IPS-NIHi7 (cell line): ENCODE data around the gene MRPL20.
"Not testable (repeated sequence)": the region's sequence is repeated elsewhere in the genome, so short reads cannot be mapped to it uniquely, and the experiment has no call there.

ENCODE experiments used
- DNase-seq: peaks from one replicate; pipeline ENCODE4 v3.0.0; 2012; ENCODE audit warnings: mixed read lengths; ENCODE audit errors: extremely low spot score

MRPL20 gene

DNA sequence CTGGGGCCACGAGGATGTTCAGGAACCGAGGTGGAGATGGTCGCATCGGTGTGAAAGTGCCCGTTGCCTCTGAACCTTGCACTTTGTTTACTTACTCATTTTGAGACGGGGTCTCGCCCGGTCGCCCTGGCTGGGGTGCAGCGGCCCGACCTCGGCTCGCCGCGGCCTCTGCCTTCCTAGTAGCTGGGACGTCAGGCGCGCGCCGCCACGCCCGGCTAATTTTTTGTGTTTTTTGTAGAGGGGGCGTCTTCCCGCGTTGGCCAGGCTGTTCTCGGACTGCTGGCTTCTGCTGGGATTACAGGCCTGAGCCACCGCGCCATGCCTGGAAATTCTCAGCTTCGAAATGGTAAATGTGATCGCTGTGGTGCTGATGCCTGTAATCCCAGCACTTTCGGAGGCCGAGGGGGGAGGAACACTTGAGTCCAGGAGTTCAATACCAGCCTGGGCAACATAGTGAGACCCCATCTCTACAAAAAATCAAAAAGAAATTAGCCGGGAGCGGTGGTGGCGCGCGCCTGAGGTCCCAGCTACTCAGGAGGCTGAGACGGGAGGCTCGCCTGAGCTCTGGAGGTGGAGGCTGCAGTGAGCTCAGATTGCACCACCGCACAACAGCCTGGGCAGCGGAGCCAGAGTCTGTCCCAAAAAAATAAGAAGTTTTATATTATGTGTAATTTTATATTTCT lies 684 bp upstream of the MRPL20 start:
- DNase-seq: no peak

DNA sequence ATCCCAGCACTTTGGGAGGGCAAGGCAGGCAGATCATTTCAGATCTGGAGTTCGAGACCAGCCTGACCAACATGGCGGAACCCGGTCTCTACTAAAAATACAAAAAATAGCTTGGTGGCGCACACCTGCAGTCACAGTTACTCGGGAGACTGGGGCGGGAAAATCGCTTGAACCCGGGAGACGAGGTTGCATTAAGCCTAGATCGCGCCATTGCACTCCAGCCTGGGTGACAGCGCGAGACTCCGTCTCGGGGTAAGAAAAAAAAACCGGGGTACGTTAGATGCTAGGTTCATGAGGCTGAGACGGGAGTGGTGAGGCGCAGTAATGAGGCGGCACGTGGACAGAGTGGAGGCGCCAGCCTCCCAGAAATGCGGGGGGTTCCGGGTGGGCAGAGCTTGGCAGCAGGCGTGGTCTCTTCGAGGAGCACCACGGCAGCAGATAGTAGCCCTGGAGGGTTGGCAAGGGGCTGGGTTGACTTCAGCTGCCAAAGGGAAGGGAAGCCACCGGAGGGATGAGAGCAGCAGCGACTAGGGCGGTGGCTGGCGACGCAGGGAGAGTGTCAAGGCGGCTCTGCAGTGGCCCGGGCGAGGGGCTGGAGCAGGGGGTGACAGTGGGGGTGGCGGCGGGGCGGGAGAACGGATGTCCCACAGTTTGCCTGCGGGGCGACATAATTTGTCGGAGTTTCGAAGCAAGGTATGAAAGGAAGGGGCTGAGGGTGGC lies 832 bp downstream of the MRPL20 start:
- no peak for DNase-seq

DNA sequence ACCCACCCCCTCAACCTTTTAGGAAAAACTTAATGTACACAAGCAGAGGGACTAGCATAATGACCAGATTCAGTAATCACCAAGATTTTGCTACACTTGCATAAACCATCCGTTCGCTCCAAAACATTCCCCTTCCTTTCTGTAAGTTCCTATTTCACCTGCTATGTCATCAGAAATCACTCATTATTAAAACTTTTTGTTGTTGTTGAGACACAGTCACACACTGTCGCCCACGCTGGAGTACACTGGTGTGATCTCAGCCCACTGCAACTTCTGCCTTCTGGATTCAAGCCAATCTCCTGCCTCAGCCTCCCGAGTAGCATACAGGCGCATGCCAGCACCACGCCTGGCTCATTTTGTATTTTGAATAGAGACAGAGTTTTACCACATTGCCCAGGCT lies 3.4 kb downstream of the MRPL20 start:
- no peak for DNase-seq

DNA sequence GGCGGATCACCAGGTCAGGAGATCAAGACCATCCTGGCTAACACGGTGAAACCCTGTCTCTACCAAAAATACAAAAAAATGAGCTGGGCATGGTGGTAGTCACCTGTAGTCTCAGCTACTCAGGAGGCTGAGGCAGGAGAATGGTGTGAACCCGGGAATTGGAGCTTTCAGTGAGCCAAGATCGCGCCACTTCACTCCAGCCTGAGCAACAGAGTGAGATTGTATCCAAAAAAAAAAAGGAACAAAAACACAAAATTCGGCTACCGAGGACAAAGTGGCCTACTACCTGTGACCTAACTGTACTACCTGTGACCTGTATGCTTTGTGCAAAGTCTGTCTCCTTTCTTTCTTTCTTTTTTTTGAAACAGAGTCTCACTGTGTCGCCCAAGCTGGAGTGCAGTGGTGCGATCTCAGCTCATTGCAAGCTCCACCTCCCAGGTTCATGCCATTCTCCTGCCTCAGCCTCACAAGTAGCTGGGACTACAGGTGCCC lies 4.1 kb downstream of the MRPL20 start:
- not testable (repeated sequence) for DNase-seq

DNA sequence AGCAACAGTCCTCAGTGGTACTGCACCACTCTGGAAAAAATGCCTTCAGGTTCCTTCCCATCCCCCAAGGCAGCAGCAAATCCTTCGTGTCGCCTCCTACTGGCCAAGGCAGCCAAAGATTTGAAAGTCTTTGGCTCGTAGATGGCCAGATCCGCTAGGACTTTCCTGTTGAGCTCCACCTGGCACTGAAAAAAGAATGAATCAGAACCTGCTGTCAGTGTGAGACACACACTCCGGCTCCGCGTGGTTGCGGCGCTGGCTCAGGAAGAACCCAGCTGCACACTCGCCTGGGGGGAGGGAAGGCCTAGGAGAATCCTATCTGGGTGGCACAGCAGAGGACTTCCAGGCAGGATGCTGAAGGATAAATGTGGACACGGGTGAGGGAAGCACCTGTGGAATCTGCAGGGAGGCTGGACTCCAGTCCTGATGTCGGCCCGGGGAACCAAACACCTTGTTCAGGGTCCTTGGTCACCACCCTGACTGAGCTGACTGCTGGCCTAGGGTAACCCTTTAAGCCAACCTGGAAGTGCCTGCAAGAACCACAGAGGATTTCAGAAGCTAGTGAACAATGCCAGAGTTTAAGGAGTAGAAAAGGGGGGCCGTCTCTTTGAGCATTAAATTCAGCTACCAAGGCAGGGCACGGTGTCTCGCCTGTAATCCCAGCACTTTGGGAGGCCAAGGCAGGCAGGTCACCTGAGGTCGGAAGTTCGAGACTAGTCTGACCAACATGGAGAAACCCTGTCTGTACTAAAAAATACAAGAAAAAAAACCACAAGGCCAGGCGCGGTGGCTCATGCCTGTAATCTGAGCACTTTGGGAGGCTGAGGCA lies 4.8 kb downstream of the MRPL20 start:
- DNase-seq: peak; percentile 64

DNA sequence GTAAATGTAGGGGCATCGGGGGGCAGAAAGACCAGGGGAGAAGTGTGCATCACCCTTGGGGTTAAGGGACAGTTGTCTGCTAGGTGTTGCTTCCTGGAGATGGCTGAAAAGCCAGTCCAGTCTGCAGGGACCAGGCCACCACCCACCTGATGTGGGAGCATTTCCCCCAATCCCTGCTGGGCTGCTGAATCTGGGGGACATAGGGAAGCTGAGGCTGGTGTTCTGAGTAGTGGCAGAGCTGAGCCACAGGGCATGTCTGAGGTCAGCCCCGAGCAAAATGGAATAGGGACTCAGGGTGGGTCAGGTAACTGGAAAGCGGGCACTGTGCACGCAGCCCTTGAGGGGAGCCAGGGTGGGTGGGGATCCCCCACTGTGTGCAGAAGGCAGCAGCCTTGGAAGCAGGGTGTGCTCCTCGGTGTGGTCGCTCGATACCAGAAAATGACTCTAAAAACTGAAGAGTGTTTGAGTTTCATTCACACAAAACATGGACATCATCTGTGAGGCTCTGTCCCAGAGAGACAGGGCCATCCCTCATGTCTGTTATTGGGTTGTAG lies 5.6 kb downstream of the MRPL20 start:
- no peak for DNase-seq

DNA sequence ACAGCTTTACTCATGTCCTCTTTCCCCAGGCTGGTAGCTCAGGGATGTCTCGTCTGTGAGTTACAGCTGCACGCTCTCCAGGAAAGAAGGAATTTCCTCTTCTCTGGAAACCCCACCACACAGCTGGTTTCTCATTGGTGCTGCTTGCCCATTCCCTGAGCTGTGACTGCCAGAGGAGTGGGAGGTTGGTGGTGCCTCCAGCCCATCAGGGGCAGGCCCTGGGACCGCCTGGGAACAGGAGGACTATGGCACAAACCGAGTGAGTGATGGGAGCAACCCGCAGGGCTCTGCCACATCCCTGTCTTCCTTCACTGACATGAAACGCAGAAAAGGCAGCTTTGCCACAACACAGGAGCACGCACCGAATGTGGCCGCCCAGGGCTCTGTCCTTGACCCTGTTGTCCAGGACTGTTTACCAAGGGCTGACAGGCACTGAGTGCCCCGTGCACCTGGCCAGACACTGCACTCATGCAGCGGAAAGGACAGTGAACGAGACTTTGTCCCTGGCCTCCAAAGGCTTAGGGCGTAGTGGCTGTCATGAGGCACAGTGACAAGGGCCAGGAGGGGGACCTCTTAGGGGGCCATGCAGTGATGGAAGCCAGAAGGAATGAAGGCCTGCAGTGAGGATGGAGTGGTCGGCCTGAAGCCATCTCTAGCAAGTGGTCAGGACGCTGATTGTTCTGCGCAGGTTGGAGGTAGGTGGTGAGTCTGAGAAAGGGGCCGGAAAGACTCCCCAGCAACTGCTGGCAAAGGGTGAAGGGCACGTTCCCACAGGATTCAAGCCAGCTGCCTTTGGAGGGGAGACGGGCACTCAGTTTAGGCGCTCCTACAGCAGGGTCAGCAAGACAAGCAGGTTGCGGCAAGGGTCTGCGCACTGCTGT lies 6.3 kb downstream of the MRPL20 start:
- no peak for DNase-seq

DNA sequence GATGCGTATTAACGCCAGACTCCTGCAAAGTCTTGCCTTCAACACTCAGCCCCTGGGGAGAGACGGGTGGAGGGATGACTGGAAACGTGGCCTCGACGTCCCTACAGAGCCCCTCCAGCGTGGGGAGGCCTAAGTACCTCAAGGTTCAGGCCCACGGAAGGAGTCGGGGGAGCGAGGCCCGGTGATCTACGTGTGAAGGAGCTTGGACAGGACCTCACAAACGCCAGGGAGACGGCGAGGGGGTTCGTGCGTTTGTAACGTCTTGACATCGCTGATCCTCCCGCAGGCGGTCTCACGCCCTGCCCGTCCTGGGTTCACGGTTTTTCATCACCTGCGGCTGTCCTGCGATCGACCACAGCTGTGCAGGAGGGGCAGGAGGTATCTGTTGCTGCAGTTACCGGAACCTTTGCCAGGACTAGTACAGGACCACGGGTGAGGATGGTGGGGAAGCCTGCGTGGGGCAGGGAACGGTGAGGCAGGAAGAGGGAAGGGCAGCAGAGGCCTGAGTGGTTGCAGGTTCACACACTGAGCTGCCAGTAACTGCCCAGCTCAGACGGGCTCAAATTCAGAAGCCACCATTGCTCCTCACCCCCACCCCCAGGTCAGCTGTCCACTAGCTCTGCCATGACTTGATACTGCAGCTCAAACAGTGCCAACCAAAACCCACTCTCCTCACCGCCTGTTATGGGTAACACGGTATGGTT lies 7.1 kb downstream of the MRPL20 start:
- no peak for DNase-seq

DNA sequence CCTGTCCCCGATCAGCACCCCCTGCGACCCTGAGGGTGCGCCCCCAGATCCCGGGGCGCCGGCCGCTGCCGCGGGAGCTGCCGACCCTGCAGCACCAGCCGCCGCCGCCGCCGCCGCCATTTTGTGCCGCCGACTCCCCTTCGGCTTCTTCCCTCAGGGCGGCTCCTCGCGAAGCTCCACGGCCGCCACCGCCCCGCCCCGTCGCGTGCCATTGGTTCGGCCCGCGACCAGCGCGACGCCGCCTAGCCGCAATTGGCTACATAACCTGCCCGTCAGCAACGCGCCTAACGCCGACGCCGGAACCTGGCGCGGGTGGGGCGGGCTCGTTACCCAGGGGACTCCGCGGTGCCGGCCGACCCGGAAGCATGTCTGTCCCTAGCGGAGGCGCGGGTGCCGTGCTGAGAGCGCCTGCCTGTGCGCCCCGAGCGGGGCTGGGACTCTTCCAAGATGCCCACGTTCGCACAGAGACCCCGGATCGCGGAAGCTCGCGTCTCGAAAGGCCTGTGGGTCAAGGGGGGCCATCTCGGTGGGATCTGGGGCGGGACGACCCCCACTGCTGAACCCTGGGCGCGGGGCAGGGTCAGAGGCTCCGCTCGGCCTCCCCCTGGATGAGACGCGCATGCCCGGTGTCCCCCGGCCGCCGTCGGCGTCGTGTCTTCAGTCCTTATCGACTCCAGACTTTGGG lies 7.8 kb downstream of the MRPL20 start, which contains the start of gene CCNL2:
CCNL2 (minus strand) TSS at position 149 of the 685 bp plus-strand sequence; CDS start at position 120, 29 bp downstream.
- peak; percentile 98 for DNase-seq

DNA sequence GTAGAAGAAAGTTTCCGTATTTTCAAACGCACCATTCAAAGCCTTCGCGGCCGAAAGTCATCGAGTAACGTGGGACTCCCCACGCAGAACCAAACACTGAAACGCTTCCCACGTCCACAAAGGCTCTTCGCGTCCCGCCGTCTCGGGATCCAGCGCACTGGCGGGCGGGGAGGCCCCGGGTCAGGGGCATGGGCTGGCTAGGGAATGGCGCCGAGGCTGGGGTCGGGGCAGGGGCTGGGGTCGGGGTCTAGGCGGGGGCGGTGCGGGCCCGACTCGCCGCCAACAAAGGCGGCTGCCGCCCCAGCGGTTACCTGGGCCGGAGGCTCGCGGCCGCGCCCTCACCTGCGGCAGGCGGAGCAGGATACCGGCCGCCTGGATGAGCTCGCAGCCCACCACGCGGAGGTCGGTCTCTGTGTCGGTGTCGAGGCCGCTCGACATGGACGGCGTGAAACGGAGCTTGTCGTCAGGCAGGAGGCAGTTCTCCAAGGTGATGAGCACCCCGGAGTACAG lies 8.4 kb downstream of the MRPL20 start:
- no peak for DNase-seq

DNA sequence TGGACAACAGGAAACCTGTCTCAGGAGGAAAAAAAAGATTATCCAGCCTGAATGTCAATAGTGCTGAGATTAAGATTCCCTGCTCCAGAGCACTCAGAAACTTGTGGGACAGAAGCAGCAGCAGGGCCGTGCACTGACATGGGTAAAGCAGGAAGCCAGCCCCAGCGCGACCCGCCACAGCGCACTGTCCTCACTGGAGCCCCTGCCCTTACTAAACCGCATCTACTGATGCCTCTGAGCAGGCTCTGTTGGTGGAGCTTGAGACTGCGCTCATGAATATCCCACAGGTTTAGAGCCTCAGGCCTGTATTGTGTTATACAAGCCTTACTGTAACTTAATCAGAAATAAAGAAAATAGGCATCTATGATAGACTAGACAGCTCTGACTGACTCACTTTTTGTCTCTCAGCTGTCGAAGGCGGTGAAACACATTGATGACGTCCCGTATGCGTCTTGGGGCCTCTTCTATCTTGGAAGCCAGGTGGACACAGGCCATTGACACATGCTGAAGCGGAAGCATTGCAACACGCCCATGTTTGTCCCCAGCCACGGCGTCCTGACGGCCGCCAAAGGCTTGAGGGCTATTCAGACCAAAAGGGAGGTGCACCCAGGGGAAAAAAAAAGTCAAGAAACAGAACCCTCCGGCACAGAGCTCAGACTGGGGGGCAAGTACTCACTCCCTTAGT lies 9.1 kb downstream of the MRPL20 start:
- DNase-seq: no peak

DNA sequence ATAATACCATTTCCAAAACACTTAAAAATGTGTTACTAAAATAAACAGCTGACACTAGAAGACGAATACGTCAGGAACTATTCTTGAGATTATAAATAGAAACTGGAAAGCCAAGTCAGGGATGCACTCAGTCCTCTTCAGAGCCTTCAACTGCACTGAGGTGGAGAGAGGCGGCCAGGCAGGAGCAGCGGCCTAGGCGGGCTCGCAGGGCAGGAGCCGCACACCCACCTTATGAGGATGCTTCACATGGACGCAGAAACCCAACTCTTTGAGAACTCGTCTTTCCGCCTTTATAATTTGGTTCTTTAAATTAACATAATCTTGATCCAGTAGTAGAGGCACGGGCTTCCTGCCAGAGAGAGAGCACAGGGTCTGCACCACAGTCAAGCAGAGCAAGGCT lies 11.9 kb downstream of the MRPL20 start:
- DNase-seq: no peak

DNA sequence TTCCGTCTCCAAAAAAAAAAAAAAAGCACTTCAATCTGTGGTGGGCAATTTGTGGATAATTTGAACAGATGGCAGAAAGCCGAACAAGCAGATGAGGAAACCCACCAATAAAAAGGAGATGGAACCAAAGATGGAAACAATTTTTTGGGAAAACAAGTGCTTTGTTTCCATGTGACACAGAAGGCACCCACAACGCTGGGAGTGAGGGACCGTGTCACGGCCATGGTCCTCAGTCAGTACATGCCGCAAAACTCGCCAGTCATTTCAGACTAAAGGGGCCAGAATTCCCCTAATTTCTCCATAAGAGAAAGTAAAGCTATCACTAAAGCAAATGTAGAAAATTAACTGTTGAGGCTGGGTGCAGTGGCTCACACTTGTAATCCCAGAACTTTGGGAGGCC lies 13.0 kb downstream of the MRPL20 start:
- DNase-seq: no peak

DNA sequence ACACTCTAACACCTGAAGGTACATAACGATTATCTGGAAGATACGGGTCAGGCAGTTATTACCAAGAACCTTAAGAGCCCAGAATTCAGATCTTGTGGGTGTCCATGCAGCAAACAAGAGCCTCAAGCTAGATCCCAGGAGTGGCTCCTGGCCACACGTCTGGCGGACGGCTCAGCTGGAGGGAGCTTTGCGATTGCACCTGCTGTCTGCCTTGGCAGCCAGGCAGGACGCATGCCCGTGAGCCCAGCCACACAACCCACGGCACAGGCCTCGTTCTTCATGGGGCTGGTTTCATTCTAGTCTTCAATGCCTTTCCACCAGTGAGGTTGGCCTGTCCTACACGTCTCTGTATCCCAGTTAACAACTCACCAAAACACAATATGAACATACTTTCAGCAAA lies 13.7 kb downstream of the MRPL20 start:
- DNase-seq: no peak

DNA sequence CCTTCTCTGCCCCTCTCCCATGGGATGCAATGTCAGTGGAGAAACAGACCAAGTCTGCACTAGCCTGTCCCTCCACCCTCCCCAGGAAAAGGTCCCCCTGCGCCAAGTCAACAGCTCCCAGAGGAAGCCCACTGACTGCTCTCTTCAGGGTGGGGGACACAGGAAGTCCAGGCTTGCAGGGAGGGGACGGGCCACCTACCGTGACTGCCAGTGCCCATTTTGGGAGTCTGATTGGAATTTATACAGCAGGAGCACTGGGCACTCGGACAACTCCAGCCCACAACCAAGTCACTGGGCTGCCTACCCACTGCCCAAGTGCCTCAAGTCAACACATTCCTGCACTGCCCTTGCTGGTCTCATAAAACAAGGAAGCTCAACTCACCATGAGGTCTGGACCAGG lies 14.1 kb downstream of the MRPL20 start:
- DNase-seq: no peak

DNA sequence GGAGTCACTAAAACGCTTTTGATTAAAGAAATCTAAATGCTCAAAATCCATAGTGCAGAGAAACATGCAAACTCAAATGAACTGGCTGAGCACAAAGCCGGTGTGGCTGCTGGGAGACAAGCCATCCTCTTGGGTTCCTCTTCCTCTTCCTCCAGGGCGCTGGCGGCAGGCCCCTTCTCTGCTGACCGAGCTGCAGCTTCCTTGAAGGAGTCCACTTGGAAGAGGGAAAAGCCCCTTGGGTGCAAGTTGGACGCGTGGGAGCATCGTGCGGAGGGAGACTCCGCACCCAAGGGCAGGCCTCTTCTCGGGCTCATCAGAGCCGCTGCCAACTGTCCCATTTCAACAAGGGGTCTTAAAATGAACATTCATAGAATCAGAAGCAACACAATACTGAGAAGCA lies 15.9 kb downstream of the MRPL20 start:
- peak; percentile 2 for DNase-seq

DNA sequence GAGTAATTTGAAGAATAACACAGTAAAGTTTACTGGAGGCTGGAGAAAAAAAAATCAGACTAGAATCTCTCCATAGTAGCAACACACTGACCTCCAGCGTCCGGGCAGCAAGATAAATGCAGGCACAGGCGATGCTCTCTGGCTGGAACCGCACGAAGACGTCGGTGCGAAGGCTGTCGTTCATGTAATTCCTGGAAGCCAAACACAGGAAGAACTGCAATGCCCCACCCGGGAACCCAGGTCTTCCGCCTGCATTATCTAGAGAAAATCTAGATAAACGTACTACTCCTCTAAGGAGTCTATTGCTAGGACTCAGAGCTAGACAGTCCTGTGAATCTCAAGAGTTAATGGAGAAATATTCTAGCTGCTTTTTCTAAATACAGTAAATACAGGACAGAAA lies 16.4 kb downstream of the MRPL20 start:
- no peak for DNase-seq

DNA sequence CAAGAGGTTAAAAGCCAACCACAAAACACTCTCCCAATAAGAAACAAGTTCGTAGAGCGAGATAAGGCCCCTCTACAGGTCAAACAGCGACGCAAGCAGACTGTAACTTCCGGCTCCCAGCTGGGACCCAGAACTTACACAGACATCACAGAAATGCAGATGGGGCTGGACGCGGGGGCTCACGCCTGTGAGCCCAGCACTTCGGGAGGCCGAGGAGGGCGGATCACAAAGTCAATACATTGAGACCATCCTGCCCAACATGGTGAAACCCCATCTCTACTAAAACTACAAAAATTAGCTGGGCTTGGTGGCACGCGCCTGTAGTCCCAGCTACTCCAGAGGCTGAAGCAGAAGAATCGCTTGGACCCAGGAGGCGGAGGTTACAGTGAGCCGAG lies 19.0 kb downstream of the MRPL20 start:
- DNase-seq: no peak
